ENCODE results near the gene OR5M10.
"Not testable (repeated sequence)": the region's sequence is repeated elsewhere in the genome, so short reads cannot be mapped to it uniquely, and the experiment has no call there.

OR5M10 gene

DNA sequence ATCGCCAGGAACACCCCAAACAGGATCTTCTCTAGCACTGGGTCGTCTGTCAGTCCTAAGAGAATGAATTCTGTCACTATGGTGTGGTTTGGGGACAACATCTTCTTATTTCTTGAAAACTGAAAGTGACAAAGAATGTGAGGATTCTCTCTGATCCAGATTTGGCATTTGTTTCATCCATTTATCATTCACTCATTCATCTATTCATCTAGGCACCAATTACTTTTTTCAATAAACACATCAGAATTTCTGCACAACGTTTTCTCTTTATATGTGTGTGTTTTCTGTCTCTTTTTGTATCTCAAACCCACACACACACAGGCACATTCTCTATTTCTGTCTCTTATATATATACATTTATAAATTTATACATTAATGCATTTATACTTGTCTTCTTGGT, at the start of gene OR5M10:
TSS of gene OR5M10 (minus strand) at position 101 of the 400 bp plus-strand sequence. CDS start at position 101, 0 bp downstream.
- DNase-seq (ENCODE audit: low spot score), result no peak

- DNase-seq (ENCODE audit: low spot score), result no peak
Observed at GRCh38 chr11:56625946-56626345, 48.4 kb upstream of the OR5M10 start.

GRCh38 chr11:56624661-56625110, 47.2 kb upstream of the OR5M10 start:
- no peak for DNase-seq (ENCODE audit: low spot score)

- no peak for DNase-seq (ENCODE audit: low spot score)
Observed at GRCh38 chr11:56611174-56611573, 33.7 kb upstream of the OR5M10 start.

DNA sequence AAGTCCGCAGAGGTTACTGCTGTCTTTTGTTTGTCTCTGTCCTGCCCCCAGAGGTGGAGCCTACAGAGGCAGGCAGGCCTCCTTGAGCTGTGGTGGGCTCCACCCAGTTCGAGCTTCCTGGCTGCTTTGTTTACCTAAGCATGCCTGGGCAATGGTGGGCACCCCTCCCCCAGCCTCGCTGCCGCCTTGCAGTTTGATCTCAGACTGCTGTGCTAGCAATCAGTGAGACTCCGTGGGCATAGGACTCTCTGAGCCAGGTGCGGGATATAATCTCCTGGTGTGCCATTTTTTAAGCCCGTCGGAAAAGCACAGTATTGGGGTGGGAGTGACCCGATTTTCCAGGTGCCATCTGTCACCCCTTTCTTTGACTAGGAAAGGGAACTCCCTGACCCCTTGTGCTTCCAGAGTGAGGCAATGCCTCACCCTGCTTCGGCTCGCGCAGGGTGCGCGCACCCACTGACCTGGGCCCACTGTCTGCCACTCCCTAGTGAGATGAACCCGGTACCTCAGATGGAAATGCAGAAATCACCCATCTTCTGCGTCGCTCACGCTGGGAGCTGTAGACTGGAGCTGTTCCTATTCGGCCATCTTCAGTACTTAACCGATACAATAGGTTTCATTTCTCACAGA, 14.7 kb upstream of the OR5M10 start:
- not testable (repeated sequence) for DNase-seq (ENCODE audit: low spot score)

DNA sequence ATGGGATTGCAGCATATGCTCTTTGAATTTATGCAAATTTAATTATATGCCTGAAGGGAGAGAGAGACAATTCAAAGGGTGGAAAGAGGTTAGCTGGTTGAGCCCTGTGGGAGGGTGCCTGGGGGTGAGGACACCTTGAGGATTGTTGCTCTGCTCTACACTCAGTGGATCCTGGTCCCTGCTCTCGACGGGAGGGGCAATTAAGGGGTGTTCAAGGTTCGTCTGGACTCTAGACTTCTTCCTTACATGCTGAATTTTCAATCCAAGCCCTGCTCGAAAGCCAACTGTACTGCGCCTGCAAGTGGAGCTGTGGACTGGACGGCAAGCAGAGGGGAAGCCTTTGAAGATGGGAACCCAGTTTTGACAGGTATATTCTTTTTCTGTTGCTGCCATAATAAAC, 18.9 kb downstream of the OR5M10 start:
- DNase-seq (ENCODE audit: low spot score), result no peak

- DNase-seq (ENCODE audit: low spot score), result not testable (repeated sequence)
Observed at GRCh38 chr11:56554691-56555090, 22.8 kb downstream of the OR5M10 start.

GRCh38 chr11:56545531-56545930, 32.0 kb downstream of the OR5M10 start:
- no peak for DNase-seq (ENCODE audit: low spot score)

DNA sequence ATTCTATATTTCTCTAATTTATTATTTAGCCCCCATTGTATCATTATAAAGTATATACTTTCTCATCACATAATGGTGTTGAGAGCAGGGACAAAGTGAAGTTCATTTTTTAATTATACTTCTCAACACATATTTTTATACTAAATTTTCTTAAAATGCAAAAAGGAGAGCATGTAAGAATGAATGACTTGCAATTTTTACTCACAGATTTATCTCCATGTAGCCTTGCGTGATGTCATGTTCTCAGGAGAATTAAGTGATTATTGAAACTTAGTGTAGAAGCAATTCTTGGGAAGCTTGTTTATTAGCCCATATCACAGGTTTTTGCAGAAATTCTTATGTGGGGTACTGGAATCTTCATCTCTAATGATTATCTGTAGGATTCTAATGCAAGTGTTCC, 33.8 kb downstream of the OR5M10 start:
- DNase-seq (ENCODE audit: low spot score), result no peak

DNA sequence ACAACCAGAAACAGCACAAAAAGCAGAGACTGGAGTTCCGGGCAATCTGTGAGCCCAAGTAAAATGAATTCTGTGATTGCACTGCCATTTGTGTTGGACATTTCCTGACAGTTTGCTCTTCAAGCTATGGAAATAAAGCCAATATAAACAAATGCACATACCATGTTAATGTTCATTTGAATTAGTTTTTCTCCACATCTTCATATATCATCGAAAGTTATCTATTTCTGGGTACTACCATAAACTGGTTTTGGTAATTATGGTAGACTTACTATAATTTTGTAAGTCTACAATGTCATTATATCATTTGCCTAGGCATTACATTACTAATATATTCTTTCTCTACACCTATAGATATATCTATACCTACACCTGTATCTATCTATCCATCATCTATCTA, 34.4 kb downstream of the OR5M10 start, which contains the start of gene OR5M11:
TSS of gene OR5M11 (minus strand) at position 101 of the 400 bp plus-strand sequence. CDS start at position 101, 0 bp downstream.
- DNase-seq (ENCODE audit: low spot score), result no peak

GRCh38 chr11:56533054-56533740, 44.3 kb downstream of the OR5M10 start:
- DNase-seq (ENCODE audit: low spot score), result no peak

DNA sequence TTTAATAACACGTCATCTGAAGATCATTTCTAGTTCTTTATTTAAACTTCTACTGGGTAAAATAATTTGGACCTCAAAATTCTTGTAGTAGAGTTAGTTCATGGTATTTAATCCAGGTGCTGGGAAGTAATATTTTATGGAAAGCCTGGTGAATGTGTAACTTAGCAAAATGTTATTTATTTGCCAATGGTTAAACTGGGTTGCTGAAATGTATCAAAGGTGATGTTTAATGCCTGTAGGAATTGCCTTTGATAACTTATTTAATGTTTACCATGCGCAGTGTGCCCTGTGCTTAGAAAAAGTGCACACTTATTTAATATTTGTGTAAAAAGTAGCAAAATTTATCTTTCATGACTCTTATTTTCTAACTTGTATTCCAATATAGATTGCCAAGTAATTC, 45.7 kb downstream of the OR5M10 start:
- DNase-seq (ENCODE audit: low spot score), result no peak
